Iris pigment epithelial cell (primary cell): ENCODE measurements around the gene MAP3K10.
"Not testable (repeated sequence)": the region's sequence is repeated elsewhere in the genome, so short reads cannot be mapped to it uniquely, and the experiment has no call there.

Source experiments
- DNase-seq: peaks from one replicate; pipeline ENCODE4 v3.0.0-alpha.2; 2011; ENCODE audit warnings: low read depth

Gene MAP3K10

DNA sequence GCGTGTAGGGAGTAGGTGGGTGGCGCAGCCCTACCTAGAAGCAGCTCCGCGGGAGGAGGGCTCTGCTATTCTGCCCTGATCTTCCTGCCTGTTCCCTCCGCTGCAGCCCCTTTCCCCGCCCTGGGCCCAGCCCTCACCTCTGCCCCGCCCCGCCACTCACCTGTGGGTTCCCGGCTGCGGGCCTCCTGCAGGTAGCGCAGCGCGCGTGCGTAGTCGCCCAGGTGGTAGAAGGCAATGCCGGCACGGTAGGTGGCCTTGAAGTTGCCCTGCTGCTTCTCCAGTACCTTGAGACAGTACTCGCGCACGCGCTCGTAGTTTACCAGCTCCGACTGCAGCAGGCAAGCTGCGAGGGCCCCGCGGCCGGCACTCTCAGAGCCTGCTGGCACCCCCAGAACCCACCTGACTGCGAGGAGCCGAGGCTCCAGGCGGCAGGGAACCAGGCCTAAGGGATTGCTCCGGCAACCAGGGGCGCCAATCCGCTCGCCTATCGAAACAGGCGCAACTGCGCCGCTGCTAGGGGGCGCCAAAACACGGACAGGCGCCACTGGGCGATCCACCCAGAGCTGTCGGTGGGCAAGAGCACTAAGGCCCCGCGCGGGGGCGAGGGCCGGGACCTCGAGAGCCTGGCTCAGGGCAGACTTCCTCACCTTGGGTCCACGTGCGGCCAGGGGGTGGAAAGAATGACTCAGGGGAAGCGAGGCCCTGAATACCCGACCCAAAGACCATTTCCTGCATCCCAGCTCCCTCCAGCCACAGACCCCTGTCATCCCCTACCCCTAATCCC lies 26.0 kb downstream of the MAP3K10 start:
- DNase-seq, result no peak

DNA sequence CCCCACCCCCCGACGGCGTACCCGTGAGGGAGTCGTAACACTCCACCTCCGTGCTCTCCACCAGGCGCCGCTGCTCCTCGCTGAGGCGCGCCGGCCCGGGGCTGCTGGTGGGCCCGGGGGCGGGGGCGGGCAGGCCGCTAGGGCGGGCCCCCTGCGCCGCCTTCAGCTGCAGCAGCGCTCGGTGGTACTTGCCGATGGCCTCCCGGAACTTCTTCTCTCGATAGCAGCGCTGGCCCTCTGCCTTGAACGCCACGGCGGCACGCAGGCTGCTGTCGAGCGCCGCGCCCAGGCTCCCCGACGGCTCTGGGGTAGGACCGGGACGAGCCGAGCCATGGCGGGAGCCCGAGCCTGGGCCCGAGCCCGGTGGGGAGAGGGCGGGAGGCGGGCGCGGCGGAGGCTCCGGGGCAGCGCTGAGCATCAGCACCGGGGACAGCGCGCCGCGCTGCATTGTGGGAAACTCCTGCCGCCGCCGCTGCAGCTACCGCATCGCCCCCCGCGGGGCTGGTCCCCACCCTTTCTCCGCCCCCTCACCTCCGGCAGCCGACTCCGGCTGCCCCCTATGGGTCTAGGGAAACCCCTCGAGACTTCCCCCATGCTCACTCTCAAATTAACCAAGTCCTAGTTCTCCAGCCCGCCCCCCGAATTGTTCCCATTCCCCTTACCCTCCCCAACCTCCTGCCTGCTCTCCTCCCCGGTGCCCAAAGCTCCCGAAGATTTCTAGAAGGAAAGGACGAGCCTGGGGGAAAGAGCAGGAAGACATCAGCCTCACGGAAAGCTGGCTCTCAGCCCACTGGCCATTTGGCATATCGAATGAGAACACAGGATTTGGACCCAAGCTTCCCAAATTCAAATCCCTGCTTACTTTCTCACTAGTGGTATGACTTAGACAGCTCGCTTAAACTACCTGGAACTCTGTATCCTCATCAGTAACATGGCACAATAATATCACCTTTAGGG lies 27.0 kb downstream of the MAP3K10 start, which contains the start of gene TTC9B:
Gene TTC9B (minus strand): TSS at position 451 of the 957 bp plus-strand sequence. CDS start 3 bp downstream, at position 448.
- DNase-seq, result peak; percentile 13

DNA sequence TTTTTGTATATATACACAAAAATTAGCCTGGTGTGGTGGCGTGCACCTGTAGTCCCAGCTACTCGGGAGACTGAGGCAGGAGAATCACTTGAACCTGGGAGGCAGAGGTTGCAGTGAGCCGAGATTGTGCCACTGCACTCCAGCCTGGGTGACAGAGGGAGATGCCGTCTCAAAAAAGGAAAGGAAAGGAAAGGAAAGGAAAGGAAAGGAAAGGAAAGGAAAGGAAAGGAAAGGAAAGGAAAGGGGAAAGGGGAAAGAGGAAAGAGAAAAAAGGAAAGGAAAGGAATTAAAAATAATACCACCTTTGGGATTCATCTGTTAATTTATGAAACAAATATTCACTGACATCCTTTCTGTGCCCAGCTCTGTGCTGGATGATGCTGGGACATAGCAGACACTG lies 27.8 kb downstream of the MAP3K10 start:
- not testable (repeated sequence) for DNase-seq

DNA sequence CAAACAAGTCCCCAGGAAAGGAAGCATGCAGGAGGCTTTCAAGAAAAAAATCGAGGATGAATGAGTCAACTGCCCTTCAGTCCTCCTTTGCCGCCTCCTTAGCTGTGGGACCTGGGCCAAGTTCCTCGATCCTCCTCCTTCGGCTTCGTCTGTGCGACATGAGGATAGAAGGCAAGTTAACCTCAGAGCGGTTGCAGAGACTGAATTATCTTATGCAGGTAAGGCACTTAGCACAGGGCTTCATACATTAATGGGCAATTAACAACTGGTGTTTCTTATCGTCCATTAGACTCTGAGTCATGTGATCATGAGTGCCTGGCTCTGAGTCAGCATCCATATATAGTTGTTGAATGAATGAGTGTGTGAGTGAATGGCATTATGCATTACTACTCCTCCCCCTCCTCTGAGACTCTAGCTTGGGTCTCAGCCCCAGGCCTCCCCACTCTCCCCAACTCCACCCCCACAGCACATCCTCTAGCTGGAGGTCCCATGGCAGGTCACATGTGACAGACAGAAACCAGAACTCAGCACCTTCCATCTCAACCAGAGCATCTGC lies 28.6 kb downstream of the MAP3K10 start:
- peak; percentile 66 for DNase-seq

DNA sequence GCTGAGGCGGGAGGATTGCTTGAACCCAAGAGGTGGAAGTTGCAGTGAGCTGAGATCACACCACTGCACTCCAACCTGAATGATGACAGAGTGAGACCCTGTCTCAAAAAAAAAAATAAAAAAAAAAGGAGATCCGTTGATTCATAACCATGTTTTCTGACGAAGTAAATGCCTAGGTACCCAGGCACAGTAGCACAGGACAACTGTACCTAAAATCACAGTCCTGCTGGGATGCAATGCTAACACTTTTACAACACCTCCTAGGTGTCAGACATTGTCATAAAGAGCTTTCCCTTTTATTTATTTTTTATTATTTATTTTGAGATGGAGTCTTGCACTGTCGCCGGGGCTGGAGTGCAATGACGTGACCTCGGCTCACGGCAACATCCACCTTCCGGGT lies 29.4 kb downstream of the MAP3K10 start:
- DNase-seq, result no peak

DNA sequence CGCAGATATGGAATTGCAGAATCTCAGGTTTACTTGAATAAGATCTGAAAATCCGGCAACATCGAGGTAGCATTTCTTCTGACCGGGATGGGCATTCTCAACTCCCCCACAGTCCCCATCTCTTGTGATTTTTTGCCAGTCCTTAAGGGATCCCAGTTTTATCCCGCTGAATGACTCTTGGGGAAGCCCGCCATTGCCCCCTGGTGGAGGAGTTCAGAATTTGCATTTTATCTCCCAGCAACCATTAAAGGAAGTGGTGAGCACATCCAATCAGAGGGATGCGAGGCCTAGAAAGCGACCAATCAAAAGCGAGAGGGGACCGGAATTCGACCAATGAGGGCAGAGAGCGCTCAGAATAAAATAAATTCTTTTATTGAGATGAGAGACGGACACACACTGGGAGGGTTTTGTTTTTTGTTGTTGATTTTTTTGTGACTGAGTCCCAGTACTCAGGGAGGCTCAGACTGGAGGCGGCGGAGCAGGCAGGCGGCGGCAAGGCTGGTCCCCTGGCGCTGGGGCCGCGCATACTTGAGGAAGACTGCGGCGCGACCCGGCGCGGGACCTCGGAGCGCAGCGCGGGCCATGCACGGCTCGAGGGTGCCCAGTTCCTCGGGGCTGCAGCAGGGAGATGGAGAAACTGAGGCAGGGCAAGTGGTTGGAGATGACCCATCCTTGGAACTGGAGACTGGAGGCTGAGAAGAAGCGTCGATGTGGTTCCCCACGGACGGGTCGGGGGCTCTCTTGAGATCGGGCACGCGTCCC lies 30.8 kb downstream of the MAP3K10 start:
- DNase-seq, result peak; percentile 90

DNA sequence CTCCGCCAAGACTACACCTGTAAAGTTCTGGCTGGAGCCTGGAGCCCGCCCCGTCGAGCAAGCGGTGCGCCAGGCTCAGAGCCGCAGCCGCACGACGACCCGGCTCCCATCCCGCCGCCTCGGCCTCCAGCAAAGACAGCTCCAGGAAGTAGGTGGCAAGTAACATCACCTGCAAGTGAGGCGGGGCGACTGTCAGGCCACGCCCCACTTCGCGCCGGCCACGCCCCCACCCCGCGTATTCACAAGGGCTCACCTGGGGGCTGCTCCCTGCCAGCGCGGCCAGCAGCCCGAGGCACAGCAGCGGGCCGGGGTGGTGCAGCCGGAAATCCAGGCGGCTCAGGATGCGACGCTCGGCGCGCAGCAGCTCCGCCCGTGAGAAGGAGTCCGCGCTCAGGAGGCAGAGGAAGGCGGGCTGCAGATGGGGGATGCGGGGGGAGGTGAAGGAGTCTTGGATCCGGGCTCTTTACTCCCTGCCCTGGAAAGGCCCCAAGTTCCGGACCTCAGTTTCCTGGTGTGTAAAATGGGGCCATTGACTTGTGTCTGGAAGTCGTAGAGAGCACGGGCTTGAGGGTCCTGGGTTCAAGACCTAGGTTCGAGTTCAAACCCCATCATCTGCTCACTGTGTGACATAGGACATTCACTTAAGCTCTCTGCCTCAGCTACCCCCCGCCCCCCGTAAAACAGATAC lies 32.1 kb downstream of the MAP3K10 start:
- no peak for DNase-seq

DNA sequence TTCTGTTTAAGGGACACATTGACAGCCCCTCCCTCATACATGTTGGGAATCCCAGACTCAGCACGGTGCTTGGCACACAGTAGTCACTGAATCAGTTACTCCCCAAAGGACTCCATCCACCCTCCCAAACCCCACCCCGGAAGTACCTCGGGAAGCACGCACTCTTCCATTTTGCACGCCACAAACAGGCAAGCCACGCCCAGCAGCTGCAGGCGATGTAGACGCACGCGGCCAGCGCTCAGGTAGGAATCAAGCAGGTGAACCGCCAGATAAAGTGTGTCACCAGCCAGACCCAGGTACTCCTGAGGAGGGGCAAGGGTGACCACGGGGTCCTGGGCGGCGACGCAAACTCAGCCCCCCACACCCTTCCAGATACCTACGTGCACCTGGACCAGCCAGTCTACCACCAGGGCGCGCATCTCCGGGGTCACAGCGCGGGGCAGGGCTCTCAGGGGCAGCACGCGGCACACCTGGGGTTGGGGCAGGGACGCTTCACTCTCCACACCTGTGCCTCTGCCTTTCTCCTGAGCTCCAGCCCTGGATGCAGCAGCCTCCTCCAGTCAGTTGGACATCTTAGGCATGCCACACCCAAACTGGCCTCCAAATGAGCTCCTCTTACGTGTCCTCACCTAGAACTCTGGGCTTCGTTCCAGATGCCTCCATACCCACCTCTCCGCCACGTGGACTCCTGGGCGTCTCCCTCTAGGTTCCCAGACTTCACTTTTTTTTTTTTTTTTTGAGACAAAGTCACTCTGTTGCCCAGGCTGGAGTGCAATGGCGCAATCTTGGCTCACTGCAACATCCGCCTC lies 33.3 kb downstream of the MAP3K10 start:
- no peak for DNase-seq

DNA sequence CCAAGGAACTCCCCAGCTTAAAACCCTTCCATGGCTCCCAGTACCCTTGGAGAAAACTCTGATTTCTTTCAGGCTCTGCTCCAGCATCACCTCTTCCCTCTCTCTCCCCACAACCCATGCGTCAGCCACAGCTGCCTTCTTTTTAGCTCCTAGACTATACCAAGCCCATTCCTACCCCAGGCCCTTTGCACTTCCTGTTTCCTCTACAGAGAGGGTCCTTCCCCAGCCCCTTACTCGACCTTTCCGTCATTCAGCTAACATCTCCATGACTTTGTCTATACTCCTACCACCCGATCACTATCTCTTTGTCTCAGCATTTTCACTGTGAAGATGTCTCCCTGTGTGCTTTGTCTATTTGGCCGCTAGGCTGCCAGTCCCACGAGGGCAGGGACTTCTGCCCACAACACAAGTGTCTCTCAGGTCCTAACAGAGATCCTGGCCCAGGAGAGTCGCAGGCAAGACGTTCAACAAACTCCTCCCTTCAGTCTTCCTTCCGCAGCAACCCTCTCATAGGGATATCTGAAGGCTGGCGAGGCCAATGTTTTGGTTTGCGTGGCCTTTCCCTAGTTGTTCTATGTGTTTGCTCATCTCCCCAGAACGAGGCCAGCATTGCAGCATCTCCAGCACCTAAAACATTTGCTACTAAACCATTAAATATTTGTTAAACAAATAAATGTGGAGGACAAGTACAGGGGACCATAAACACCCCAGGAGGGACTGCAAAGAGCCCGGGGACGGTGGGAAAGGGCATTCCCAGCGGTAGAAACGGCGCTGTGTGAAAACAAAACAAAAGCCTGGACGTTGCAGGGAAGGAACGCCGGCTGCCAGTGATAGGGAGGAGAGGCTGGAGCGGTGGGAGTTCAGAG lies 34.4 kb downstream of the MAP3K10 start:
- DNase-seq, result peak; percentile 38

DNA sequence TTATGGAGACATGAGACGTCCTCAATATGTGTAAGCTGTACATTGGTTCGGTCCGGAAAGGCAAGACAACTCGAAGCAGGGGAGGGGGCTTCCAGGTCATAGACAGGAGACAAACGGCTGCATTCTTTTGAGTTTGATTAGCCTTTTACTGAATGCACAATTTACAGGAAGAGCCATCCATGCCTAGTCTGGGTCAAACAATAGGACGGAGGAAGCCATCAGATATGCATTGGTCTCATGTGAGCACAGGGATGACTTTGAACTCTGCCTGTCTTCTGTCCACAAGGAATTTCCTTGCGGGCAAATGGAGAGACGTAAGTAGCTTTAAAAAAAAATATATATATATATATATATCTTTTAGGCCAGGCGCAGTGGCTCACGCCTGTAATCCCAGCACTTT lies 37.1 kb downstream of the MAP3K10 start:
- no peak for DNase-seq

DNA sequence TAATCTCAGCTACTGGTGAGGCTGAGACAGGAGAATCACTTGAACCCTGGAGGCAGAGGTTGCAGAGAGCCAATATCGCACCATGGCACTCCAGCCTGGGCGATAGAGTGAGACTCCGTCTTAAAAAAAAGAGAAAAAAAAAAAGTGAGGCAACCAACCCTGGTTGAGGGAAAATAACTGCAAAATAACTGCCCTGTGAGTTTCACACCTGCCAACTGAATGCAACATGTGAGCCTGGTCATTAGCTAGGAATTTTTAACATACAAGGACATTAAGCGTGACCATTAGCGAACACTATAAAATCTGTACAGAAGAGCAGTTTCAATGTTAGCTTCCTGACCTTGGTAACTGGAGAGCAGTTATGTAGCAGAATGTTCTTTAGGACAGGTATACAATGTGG lies 37.6 kb downstream of the MAP3K10 start:
- no peak for DNase-seq

DNA sequence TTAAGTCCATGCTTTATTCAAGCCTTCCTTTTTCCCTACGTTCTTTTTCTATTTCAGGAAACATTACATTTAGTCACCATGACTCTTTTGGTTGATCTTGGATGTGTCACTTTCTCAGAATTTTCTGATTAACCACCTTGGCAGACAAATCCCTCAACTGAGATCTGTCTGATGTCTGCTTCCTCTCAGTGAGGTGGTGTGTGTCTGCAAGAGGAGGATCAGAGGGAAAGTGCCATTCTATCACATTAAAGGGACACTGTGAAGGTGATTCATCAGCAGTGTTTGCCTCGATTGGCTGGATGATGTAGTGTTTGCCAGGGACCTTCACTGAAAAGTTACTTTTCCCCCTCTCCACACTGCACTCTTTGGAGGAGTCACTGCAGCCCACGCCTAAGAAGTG lies 38.3 kb downstream of the MAP3K10 start:
- DNase-seq, result peak; percentile 10

DNA sequence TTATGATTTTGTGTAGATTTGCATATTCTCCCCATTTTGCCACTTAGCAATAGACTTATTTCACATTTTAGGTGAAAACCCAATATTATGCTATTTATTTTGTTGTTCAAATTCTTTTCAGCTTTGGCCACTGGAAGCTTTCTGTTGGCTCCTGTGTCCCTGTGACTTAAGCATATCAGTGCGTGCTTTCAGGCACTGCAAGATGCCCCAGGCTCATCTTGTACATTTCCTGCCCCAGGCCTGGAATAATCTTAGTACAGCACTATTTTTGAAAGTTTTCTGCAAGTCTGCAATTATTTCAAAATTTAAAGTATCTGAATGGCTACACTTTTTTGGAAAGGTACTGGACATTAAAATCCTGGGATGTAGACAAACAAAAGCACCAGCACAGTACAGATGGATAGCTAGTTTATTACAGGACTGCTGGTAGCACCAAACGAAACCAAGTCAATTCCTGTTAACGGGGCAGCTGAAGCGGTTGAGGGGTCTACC lies 38.7 kb downstream of the MAP3K10 start:
- no peak for DNase-seq

DNA sequence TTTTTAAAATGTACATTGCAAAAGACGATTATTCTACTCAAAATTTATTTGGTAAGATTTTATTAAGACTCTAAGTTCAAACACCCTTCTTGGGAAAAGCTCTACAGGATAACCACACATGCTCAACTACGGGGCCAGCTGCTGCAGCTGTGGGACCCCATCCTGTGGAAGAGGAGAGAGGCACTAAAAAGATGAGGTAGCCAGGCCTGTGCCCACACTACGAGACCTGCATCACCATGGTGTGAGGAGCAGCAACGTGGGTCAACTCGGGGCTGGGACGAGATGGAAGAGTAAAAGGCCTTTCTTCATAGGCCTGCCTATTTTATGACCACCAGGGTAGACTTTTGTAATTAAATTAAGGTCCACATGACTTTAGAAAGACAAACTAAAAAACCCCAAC lies 39.8 kb downstream of the MAP3K10 start:
- no peak for DNase-seq

DNA sequence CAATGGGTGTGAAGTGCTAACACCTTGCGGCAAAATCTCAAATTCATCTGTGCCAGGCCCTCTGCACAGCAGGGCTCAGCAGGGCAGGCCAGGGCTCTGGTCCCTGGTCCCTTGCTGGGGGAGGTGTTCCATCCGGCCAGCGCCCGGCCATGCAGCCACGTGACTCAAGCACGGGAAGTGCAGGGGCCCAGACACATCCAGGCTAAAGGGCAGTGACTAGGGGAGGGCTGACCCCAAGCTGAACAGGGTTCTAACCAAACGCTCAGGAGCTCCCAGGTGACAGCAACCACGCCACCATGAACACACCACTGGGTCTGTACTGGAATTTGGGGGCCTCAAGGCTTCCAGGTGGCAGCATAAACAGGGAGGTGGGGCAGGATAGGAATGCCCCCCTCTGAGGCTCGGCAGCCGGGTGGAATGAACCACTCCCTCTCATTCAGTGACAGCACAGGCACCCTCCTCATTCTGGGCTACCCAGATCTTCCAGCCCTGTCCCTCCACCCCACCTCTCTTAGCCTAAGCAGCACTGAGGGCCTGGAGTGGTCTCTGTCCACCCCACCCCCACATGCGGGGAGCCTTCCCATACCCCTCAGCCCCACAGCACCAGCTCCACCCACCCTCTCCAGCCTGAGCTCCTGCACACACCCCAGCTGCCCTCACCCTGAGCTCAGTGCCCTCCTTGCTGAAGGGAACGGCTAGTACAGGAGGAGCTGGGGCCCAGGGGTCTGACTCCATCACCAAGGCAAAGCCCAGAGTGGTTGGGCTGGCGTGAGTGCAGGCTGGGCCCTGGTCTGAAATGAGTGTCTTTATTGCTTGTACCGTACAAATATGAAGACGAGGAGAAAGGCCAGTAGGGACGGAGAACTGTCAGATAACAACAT lies 40.6 kb downstream of the MAP3K10 start:
- peak; percentile 21 for DNase-seq

DNA sequence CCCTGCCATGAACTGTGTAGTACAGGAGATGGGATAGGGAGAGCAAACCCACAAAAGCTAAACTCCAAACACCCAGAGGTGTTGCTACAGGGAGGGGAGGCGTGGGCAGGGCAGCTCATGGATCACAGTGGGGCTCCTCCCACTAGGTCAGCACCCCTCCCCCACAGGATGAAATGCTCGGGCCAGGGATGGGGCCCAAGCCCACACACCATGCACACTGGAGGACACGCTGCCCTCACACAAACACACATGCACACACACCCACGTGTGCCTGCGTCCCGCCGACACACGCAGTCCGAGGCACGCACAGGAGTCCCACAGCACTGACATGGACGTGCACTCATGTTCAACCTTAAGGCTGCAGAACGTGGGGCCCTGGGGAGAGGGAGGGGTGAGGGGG lies 41.3 kb downstream of the MAP3K10 start:
- DNase-seq, result no peak

DNA sequence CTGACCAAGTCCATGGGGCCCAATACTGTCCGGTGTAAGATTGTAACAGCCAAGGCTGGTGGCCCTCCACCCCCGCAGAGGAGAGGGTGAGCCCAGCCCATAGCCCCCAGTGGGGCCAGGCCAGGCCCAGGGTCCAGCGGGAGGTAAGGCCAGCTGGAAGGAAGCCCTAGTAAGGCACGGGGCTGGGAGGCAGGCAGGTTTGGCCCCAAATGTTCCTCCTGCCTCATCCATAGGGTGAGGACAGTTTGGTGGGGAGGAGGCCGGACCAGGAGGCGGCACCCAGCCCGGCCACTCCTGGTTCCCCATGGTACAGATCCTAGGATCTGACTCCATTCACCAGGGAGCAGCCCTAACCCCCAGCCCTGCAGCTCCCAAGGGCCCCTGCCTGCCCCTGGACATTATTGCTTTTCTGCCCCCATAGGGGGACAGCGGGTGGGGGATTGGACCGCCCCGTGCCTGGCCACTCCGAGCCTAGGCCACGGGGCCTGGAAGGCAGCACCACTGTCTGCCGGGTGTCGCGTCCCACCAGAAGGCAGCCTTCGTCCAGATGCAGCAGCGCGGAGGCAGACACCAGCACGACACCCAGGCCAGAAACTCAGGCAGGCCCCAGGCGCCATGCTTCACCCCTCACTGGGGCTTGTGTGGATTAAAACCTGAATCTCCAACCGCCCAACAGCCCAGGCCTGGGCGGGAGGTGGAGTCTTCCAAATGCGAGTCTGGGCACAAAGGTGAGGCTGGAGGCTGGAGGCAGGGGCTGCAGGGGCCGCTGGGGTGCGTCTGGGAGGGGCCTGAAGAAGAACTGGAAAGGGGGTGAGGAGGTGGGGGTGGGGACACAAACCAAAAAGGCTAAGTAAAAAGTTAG lies 42.0 kb downstream of the MAP3K10 start:
- no peak for DNase-seq
